Measurements from ENCODE around the gene SETD6.

DNA sequence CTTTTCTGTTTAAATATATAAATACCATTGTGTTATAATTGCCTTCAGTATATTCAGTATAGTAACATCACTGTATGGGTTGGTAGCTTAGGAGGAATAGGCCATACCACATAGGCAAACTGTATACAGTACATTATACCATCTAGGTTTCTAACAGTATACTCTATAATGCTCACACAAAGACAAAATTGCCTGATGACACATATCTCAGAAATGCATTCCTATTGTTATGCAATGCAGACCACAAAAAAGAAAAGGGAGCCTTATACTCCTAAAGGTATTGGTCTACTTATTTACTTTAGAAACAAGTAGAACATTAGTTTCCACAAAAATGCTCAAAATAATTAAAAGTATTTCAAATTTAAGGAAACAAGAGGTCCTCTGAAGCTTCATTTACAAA lies 47.9 kb downstream of the SETD6 start:
- TF ChIP-seq, protein P1, sequence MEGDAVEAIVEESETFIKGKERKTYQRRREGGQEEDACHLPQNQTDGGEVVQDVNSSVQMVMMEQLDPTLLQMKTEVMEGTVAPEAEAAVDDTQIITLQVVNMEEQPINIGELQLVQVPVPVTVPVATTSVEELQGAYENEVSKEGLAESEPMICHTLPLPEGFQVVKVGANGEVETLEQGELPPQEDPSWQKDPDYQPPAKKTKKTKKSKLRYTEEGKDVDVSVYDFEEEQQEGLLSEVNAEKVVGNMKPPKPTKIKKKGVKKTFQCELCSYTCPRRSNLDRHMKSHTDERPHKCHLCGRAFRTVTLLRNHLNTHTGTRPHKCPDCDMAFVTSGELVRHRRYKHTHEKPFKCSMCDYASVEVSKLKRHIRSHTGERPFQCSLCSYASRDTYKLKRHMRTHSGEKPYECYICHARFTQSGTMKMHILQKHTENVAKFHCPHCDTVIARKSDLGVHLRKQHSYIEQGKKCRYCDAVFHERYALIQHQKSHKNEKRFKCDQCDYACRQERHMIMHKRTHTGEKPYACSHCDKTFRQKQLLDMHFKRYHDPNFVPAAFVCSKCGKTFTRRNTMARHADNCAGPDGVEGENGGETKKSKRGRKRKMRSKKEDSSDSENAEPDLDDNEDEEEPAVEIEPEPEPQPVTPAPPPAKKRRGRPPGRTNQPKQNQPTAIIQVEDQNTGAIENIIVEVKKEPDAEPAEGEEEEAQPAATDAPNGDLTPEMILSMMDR (conservative IDR thresholded peaks at IDR 0.05; ENCODE audit: low read depth, low read length), result no peak
- no peak for TF ChIP-seq EZH2 (IDR thresholded peaks at IDR 0.05; ENCODE audit: borderline replicate concordance, low read depth, low read length, poor library complexity, severe bottlenecking)
